K562 (cell line): ENCODE results near the gene SAMD15. TPM values are rescaled to one million over a fixed set of nuclear protein-coding genes. Genes with fewer than 3 reads are reported as not detected.

Experiments
- E2F4 ChIP-seq: sonication (generic); formaldehyde crosslinking; IDR thresholded peaks from 2 replicates; pipeline ENCODE4 v1.8.0; 2022; ENCODE audit warnings: mild to moderate bottlenecking, low read depth, missing genetic modification reagents
- FOXO4 ChIP-seq: fragments of 450-650 bp; formaldehyde crosslinking; IDR thresholded peaks from 2 replicates; pipeline ENCODE4 v1.4.0; 2020; ENCODE audit warnings: mild to moderate bottlenecking, moderate library complexity
- NR0B1 ChIP-seq: fragments of 450-650 bp; IDR thresholded peaks from one replicate; pipeline ENCODE4 v1.6.1; 2018; ENCODE audit warnings: mild to moderate bottlenecking, moderate library complexity; ENCODE audit not compliant: partially characterized antibody
- RBM34 ChIP-seq: fragments of 200-400 bp; formaldehyde crosslinking; IDR thresholded peaks from 2 replicates; pipeline ENCODE4 v1.6.1; 2018; ENCODE audit warnings: low read length, borderline replicate concordance; ENCODE audit not compliant: insufficient read depth
- RCOR1 ChIP-seq, 2 experiments: IDR thresholded peaks; 2 replicates each; pipeline ENCODE4 v1.6.1; 2012; ENCODE audit warnings: low read depth in 2 of 2, low read length in 2 of 2, borderline replicate concordance in 1 of 2, improper control_type of control experiment in 1 of 2
- TEAD4 ChIP-seq, 2 experiments: sonication (generic) in 1 of 2; formaldehyde crosslinking in 1 of 2; IDR thresholded peaks; 2 replicates each; pipeline versions ENCODE4 v1.6.1 to v1.8.0; 2012 to 2022; ENCODE audit warnings: borderline replicate concordance in 1 of 2, inconsistent platforms in 1 of 2, low read length in 1 of 2, mild to moderate bottlenecking in 1 of 2, missing genetic modification reagents in 1 of 2
- ZBTB12 ChIP-seq: fragments of 250-450 bp; sonication (Bioruptor Pico); IDR thresholded peaks from 2 replicates; pipeline ENCODE4 v1.4.0; 2020
- ZEB2 ChIP-seq: fragments of 450-650 bp; IDR thresholded peaks from 2 replicates; pipeline ENCODE4 v1.6.1; 2016
- ZNF277 ChIP-seq: fragments of 250-450 bp; sonication (Bioruptor Pico); IDR thresholded peaks from 2 replicates; pipeline ENCODE4 v1.8.0; 2022; ENCODE audit warnings: inconsistent platforms, mild to moderate bottlenecking, moderate library complexity, borderline replicate concordance
- ZNF407 ChIP-seq: fragments of 450-650 bp; IDR thresholded peaks from 2 replicates; pipeline ENCODE4 v1.6.1; 2016; ENCODE audit warnings: low read depth
- ZNF436 ChIP-seq: fragments of 250-450, 450-650 bp; sonication (Bioruptor Pico); formaldehyde crosslinking; IDR thresholded peaks from 2 replicates; pipeline ENCODE4 v1.7.0; 2020; ENCODE audit warnings: mild to moderate bottlenecking
- polyA plus RNA-seq, 8 experiments: library from polyadenylated mRNA; depleted of rRNA in 4 of 8; stranded (reverse) in 5 of 8; unstranded in 3 of 8; fragments of >200 nt; fragmentation: Nextera tagmentation in 2 of 8; fragmentation: Illumina TruSeq in 1 of 8; extraction: Ambion mirVana in 2 of 8; extraction: Trizol in 1 of 8; gene quantifications; 2 replicates each; pipeline versions ENCODE4 v1.2.1 to v1.2.3, GENCODE V29; 2011 to 2014; ENCODE audit warnings: inconsistent platforms in 1 of 8, missing spikeins in 1 of 8
- total RNA-seq, 7 experiments: library from RNA; depleted of rRNA in 6 of 7; stranded (reverse); fragments of >200 nt in 6 of 7; fragmentation: Illumina TruSeq in 2 of 7; extraction: Trizol in 2 of 7; gene quantifications; 2 replicates each; pipeline versions ENCODE4 v1.2.1 to v1.2.3, GENCODE V29; 2011 to 2021; ENCODE audit warnings: low replicate concordance in 1 of 7

Gene SAMD15
- total and polyA plus RNA-seq, 9 of the 15 experiments (the other 6 are each of a cell fraction or from before 2014, with no cell fraction given), result 0.18 to 0.54 (median 0.25) TPM

GRCh38 chr14:77342726-77343397 is 34.3 kb upstream of the SAMD15 start (continued):
- TF ChIP-seq RCOR1 (IDR thresholded peaks at IDR 0.05; ENCODE audit: borderline replicate concordance in 1 of 2, low read depth in 2 of 2, low read length in 2 of 2), result peak in 1 of 2 experiments; percentile 60; a peak in 1 of 4 replicates
- no peak for TF ChIP-seq ZNF407
- no peak for TF ChIP-seq E2F4 (CRISPR knock-in tag)
- no peak for TF ChIP-seq ZBTB12
- peak; percentile 36; the same call in 1 of the 2 replicates for TF ChIP-seq TEAD4 (IDR thresholded peaks at IDR 0.05; ENCODE audit: low read length)
- TF ChIP-seq TEAD4 (CRISPR knock-in tag; IDR thresholded peaks at IDR 0.05; ENCODE audit: borderline replicate concordance), result no peak
- no peak for TF ChIP-seq RBM34
- peak; percentile 44; the same call in 1 of the 2 replicates for TF ChIP-seq ZEB2
- TF ChIP-seq FOXO4, result no peak
- no peak for TF ChIP-seq ZNF436
- no peak for TF ChIP-seq ZNF277 (CRISPR knock-in tag)
- TF ChIP-seq NR0B1, result no peak
